Activated CD4-positive, alpha-beta T cell treated with anti-CD3 and anti-CD28 coated beads, Interleukin-2, Interleukin-4, amounts not matched to agents 100 ng/mL and 50 ng/mL, durations not matched to agents 16 hours and 8 hours (primary cell): ENCODE data around the gene BAIAP2L2.

Source experiments
- DNase-seq: peaks from one replicate; pipeline ENCODE4 v3.0.0-alpha.2; 2020; ENCODE audit warnings: low spot score

Gene BAIAP2L2

GRCh38 chr22:38107692-38108515 lies 2.6 kb downstream of the BAIAP2L2 start:
- DNase-seq = no peak

- no peak for DNase-seq
These were observed 3.5 kb downstream of the BAIAP2L2 start for GRCh38 chr22:38106814-38107578.

DNA sequence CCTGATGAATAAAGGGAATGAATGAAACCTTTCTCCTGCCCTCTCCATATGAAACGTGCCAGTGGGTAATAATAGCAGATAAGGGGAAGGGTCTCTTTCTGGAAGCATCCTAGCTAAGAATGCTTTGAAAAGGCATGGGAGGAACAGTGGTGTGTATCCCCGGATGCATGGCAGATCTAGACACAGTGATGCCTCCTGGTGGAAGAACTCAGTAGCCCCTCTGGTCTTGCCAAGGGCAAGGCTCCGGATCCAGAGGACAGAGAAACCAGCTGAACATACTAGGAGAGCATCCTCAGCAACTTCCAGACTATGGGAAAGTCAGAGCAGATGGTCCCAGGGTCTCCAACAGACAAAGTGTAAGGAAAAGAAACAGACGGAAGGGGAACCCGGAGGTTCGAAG lies 6.4 kb downstream of the BAIAP2L2 start:
- DNase-seq = no peak

GRCh38 chr22:38103641-38104040 lies 6.8 kb downstream of the BAIAP2L2 start:
- DNase-seq = no peak

GRCh38 chr22:38098410-38099249 lies 11.9 kb downstream of the BAIAP2L2 start:
- no peak for DNase-seq

DNA sequence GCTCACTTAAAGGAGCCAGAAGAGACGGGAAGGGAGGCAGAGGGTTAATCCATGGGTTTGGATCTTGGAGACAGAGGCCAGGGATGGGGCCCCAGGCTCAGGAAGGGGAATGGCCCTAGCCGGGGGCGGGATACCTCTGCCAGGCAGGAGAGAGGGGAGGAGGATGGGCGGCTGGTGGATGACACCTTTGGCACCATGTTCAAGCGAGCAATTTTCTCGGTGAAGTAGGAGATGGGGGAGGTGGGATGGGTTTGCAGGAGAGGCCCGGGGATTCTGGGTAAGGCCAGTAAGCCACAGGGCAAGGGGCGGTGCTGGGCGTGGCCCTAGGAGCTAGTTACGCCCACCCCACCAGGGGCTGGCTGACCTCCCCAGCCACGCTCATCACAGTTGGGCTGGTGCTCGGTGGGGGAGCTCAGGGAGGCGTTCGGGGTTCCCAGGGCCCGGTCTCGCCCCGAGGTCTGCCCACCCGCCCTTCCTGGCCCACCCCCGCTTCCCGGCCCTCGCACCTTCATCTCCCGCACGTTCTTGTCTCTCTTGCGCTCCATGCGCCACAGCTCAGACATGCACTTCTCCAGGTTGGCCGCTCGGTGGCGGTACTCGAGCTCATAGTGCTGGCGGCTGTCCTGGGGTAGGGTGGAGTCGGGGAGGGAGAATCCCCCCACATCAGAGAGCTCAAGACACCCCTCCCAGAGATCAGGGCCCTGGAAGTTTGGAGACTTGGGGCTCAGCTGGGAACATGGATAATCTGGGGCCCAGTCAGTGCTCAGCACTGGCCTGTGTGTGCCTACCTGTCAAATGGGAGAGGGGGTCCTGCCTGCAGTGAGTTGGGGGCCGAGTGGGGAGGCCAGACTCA lies 12.7 kb downstream of the BAIAP2L2 start:
- no peak for DNase-seq

GRCh38 chr22:38097058-38097457 lies 13.4 kb downstream of the BAIAP2L2 start:
- no peak for DNase-seq

- DNase-seq = no peak
These were observed 21.0 kb downstream of the BAIAP2L2 start for GRCh38 chr22:38089474-38089851.

- DNase-seq = no peak
These were observed 21.6 kb downstream of the BAIAP2L2 start for GRCh38 chr22:38088629-38089473.

GRCh38 chr22:38087855-38088254 lies 22.6 kb downstream of the BAIAP2L2 start:
- DNase-seq = no peak

- DNase-seq = no peak
These were observed 23.5 kb downstream of the BAIAP2L2 start for GRCh38 chr22:38086942-38087341.

DNA sequence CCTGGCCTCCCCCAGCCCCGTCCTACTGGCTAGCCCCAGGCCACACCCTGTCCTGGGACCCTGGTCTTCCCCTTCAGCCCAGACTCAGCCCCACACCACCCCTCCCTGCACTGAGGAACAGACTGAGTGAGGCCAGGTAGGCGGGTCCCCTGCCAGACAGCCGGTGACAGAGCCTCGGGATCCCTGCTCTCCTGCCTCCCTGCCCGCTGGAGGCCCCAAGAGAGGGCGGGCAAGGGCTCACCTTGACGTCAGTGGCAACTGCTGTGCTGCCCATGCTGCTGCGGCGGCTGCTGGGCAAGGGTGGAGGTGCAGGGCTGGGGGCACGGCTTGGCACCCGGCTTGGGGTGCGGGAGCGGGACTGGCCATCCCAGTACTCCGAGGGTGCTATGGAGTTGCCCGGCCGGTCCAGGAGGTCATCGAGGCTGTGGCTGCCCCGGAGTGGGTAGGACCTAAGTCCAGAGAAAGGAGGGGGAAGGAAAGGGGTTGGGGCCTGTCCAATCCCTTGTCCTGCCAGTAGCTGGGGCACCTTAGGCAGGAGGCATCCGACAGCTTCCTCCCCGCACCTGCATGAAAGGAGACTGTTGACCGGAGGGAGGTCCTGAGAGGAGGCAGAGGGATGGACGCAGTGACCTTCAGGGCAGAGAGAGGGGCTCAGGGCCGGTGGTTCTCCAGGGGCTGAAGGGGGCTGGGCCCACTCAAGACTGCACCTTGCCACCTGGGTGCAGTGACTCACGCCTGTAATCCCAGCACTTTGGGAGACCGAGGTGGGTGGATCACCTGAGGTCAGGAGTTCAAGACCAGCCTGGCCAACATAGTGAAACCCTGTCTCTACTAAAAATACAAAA lies 24.3 kb downstream of the BAIAP2L2 start:
- no peak for DNase-seq

GRCh38 chr22:38085501-38085900 lies 25.0 kb downstream of the BAIAP2L2 start:
- no peak for DNase-seq

DNA sequence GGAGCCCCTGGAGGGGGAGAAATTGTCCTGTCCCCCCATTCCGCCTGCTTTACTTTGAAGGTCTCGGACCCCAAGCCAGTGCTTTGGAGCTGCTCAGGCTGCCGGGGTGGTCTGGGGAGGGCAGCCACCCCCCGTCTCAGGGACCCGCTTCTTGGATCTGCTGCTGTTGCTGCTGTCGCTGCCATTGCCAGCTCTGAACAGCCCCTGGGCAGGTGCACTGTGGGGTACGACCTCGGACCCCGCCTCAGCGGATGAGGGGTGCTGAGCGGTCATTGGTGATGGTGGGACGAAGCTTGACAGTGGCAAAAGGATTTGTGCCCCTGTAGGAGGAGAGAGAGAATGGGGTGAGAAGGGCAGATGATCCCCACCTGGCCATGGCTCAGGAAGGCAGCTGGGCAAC lies 25.4 kb downstream of the BAIAP2L2 start:
- DNase-seq = no peak

DNA sequence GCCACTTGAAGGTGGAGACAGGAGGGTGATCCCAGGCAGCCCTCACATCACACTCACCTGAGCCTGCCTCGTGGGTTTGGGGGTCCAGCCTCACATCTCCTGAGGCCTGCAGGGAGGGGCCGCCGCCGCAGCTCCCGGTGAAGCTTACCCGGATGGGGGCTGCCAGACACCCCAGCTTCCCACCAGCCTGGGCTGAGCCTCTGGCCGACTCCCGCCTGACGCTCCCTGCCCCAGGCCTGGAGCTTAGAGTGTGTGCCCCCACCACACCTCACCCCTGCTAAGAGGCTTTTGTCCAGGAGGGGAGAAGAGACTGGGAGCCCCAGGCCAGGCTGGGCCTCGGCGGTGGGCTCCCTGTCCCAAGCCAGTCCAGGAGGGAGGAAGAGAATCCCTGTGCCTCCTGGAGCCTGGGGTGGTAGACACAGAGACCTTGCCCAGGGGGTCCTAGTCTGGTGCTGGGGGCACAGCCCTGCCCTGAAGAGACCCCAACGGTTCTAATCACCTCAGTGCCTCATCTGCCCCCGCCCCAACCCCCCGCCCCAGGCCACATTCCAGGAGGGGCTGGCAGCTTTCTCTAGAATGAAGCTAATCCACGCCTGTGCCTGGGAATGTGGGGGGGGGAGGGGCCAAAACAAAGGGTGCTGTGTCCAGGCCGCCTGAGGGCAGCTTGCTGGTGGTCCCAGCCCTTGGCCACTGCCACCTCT lies 26.4 kb downstream of the BAIAP2L2 start, which contains the start of gene SLC16A8:
SLC16A8 (minus strand) TSS at position 254 of the 701 bp plus-strand sequence. CDS start 1,311 bp downstream, outside the sequence.
- no peak for DNase-seq

GRCh38 chr22:38082986-38083710 lies 27.3 kb downstream of the BAIAP2L2 start:
- no peak for DNase-seq

DNA sequence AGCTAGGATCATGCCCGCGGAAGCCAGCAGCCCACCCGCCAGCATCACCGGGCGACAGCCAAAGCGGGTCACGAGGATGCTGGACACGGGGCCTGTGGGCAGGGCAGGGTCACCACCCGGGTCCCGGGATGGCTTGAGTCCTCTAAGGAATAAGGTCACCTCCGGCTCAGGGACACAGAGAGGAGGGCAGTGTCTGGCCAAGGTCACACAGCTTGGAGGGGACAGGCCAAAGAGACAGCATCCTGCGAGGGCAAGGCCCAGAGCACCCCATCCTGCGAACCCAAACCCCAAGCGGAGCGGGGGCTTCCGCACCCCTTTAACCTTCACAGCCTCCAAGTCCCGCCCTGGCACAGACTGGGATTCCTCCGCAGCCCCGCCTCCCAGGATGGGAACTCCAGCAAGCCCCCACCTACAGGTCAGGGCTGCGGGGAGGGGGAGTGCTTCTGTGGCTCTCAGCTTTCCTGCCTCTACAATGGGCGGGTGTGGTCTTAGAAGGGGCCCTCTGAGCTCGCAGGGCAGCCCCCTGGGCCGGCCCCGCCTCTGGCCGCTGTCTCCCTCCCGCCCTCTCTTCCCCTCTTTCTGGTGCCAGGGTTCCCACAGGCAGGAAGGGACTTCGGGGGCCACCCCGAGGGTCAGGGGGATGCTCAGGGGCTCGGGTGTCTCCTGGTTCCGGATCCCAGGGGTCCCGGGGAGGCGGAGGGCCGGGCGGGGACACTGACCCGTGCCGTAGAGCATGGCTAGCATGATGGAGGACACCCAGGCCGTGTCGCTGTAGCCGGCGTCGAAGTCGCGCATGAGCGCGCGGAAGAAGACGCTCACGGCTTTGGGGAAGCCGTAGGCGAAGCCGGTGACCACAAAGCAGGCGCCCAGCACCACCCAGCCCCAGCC lies 28.3 kb downstream of the BAIAP2L2 start:
- DNase-seq = no peak
